ENCODE data around the gene CDC42EP1. TPM values are rescaled to one million over a fixed set of nuclear protein-coding genes. Genes with fewer than 3 reads are reported as not detected.

CDC42EP1 gene
- polyA plus RNA-seq, 1 of the 3 experiments (the other 2 are of a cell fraction): 24.9 TPM

DNA sequence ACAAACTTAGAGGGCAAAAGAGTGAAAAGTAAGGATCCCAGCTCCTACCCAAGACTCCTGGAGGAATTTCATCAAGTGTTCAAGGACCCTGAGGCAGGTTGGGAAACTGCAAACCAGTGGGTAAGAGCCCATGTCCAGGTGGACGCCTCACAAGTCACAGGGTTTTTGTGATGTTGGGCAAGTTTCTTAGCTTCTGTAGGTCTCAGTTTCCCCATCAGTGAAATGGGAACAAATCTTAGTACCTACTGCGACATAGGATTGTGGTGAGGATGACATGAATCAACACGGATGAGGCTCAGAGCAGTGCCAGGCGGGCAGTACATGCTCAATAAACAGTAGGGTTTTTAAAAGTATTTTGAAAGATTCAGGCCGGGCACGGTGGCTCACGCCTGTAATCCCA lies 17.3 kb upstream of the CDC42EP1 start:
- H3K4me3 ChIP-seq (ENCODE audit: low read depth in 2 of 2, low read length in 1 of 2): no peak overlapping the region
- POLR2A ChIA-PET: no interaction called here
- H4K20me1 ChIP-seq (ENCODE audit: insufficient read depth): no peaks in the 10 kb centered on the region
- no peaks in the 10 kb centered on the region for H3K9me2 ChIP-seq
- H3K4me1 ChIP-seq (ENCODE audit: control insufficient read depth in 1 of 2, insufficient read depth in 2 of 2, low read depth in 1 of 2, low read length in 1 of 2): peaks cover 13 to 16% of the 10 kb centered on the region in 2 experiments; a peak in 3 of 4 replicates
- H3F3A ChIP-seq (replicated peaks; ENCODE audit: insufficient read depth): peaks cover 6% of the 10 kb centered on the region
- WGBS (ENCODE audit: low lambda C conversion rate): 93% methylated on average over 7 of the region's 7 CpGs
- TF ChIP-seq, protein P1, sequence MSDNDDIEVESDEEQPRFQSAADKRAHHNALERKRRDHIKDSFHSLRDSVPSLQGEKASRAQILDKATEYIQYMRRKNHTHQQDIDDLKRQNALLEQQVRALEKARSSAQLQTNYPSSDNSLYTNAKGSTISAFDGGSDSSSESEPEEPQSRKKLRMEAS (IDR thresholded peaks at IDR 0.05; ENCODE audit: low read depth): no peak
- TF ChIP-seq JUND (IDR thresholded peaks at IDR 0.05) (no peak), TEAD4 (IDR thresholded peaks at IDR 0.05; ENCODE audit: borderline replicate concordance, insufficient read depth) (no peak), RAD21 (IDR thresholded peaks at IDR 0.05; ENCODE audit: low read length) (no peak), MXI1 (IDR thresholded peaks at IDR 0.05; ENCODE audit: low read depth, low read length) (no peak), EZH2phosphoT487 (IDR thresholded peaks at IDR 0.05; ENCODE audit: borderline replicate concordance, low read depth) (no peak), RFX5 (IDR thresholded peaks at IDR 0.05; ENCODE audit: low read length) (no peak)
- H2AFZ ChIP-seq (ENCODE audit: low read depth): no peak overlapping the region
- no peak overlapping the region for H3K4me2 ChIP-seq
- H3K36me3 ChIP-seq (replicated peaks in 1 of 2; ENCODE audit: control insufficient read depth in 1 of 2, insufficient read depth in 2 of 2, low read length in 1 of 2): no peaks in the 10 kb centered on the region
- H3K27ac ChIP-seq (ENCODE audit: low read depth in 2 of 2, low read length in 1 of 2): no peak overlapping the region
- H3K79me2 ChIP-seq (ENCODE audit: insufficient read depth): no peaks in the 10 kb centered on the region
- CTCF ChIA-PET: interaction anchor here (1.1 to 16.4 kb wide), 4 partner anchors 23 to 154 kb away, joined by 3 to 647 read pairs (median 10); partner anchors contain the start of gene CDC42EP1
- H3K9ac ChIP-seq: no peak overlapping the region
- DNase-seq: peak; percentile 2
- H3K9me3 ChIP-seq: no peaks in the 10 kb centered on the region
- no peaks in the 10 kb centered on the region for H3K27me3 ChIP-seq (ENCODE audit: insufficient read depth)

DNA sequence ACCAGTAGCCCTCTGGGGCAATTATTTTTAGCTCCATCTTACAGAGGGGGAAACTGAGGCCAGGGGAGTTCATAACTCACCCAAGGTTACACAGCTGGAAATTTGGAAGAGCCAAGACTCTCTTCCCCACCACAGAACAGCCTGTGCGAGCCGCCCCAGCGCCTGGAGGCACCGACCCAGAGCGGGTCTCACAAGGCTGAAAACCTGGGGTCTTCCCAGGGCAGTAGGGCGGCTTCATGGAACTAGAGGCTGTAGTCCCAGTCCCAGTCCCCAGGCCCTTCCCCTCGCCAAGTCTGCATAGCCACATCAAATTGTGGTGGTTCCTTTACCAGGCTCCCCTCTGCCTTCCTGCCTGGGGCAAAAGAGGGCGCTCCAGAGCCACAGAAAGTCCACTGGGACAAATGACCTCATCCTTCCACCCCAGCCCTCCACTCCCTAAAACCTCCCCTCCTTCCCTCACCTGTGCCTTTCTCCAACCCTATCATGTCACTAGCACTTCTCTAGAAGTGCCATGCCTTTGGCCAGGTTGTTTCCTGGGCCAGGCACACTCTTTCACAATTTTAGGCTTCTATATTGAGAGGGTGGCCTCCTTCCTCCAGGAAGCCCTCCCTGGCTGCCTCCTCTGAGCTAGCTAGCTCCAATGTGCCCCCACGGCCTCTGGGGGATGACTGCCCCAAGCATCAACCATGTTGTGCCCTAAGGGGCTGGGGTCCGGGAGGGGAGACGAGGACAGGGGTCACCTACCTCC lies 15.2 kb upstream of the CDC42EP1 start:
- ChIA-PET POLR2A (no interaction called here), CTCF (interaction anchor here (0.7 to 16.4 kb wide), 7 partner anchors 21 to 228 kb away, joined by 3 to 647 read pairs (median 5); partner anchors contain the start of gene CDC42EP1)
- Histone ChIP-seq H2AFZ (ENCODE audit: low read depth) (no peak overlapping the region), H3K4me2 (no peak overlapping the region; the same call in 1 of the 2 replicates), H3K4me3 (ENCODE audit: low read depth in 2 of 2, low read length in 1 of 2) (no peak overlapping the region), H3K9me2 (no peaks in the 10 kb centered on the region), H3K36me3 (replicated peaks in 1 of 2; ENCODE audit: control insufficient read depth in 1 of 2, insufficient read depth in 2 of 2, low read length in 1 of 2) (no peaks in the 10 kb centered on the region), H3K27ac (ENCODE audit: low read depth in 2 of 2, low read length in 1 of 2) (no peak overlapping the region), H4K20me1 (ENCODE audit: insufficient read depth) (no peaks in the 10 kb centered on the region), H3K27me3 (ENCODE audit: insufficient read depth) (no peaks in the 10 kb centered on the region), H3K9ac (0 out of 2 replicates have a peak overlapping the region, but pooled peaks have one; percentile 21), H3F3A (replicated peaks; ENCODE audit: insufficient read depth) (peaks cover 6% of the 10 kb centered on the region), H3K4me1 (ENCODE audit: control insufficient read depth in 1 of 2, insufficient read depth in 2 of 2, low read depth in 1 of 2, low read length in 1 of 2) (peaks cover 9 to 16% of the 10 kb centered on the region in 2 experiments; a peak in 2 of 4 replicates), H3K9me3 (no peaks in the 10 kb centered on the region), H3K79me2 (ENCODE audit: insufficient read depth) (no peaks in the 10 kb centered on the region)
- WGBS (ENCODE audit: low lambda C conversion rate): 8% methylated on average over 2 of the region's 11 CpGs
- DNase-seq: peak; percentile 56
- TF ChIP-seq, protein P2, sequence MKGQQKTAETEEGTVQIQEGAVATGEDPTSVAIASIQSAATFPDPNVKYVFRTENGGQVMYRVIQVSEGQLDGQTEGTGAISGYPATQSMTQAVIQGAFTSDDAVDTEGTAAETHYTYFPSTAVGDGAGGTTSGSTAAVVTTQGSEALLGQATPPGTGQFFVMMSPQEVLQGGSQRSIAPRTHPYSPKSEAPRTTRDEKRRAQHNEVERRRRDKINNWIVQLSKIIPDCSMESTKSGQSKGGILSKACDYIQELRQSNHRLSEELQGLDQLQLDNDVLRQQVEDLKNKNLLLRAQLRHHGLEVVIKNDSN (IDR thresholded peaks at IDR 0.05; ENCODE audit: borderline replicate concordance, low read depth): no peak
- peak; percentile 55 for TF ChIP-seq RAD21 (IDR thresholded peaks at IDR 0.05; ENCODE audit: low read length)
- no peak for TF ChIP-seq NFIC (IDR thresholded peaks at IDR 0.05; ENCODE audit: borderline replicate concordance)
- TF ChIP-seq MEF2A (IDR thresholded peaks at IDR 0.05; ENCODE audit: borderline replicate concordance, low read depth): no peak
- no peak for TF ChIP-seq RCOR1 (IDR thresholded peaks at IDR 0.05; ENCODE audit: low read length)
- no peak for TF ChIP-seq FOSL2 (IDR thresholded peaks at IDR 0.05; ENCODE audit: borderline replicate concordance, low read depth)
- TF ChIP-seq, protein P3, sequence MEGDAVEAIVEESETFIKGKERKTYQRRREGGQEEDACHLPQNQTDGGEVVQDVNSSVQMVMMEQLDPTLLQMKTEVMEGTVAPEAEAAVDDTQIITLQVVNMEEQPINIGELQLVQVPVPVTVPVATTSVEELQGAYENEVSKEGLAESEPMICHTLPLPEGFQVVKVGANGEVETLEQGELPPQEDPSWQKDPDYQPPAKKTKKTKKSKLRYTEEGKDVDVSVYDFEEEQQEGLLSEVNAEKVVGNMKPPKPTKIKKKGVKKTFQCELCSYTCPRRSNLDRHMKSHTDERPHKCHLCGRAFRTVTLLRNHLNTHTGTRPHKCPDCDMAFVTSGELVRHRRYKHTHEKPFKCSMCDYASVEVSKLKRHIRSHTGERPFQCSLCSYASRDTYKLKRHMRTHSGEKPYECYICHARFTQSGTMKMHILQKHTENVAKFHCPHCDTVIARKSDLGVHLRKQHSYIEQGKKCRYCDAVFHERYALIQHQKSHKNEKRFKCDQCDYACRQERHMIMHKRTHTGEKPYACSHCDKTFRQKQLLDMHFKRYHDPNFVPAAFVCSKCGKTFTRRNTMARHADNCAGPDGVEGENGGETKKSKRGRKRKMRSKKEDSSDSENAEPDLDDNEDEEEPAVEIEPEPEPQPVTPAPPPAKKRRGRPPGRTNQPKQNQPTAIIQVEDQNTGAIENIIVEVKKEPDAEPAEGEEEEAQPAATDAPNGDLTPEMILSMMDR (IDR thresholded peaks at IDR 0.05): peak; percentile 67
- peak; percentile 43 for TF ChIP-seq SMC3 (IDR thresholded peaks at IDR 0.05; ENCODE audit: low read depth, low read length)
- TF ChIP-seq CHD2 (IDR thresholded peaks at IDR 0.05; ENCODE audit: low read length, partially characterized antibody): no peak
- TF ChIP-seq RXRA (IDR thresholded peaks at IDR 0.05; ENCODE audit: borderline replicate concordance, low read depth): no peak
- TF ChIP-seq REST (IDR thresholded peaks at IDR 0.05; ENCODE audit: low read depth, low read length): no peak
- TF ChIP-seq GABPA (IDR thresholded peaks at IDR 0.05; ENCODE audit: low read depth): no peak
- TF ChIP-seq EP300 (IDR thresholded peaks at IDR 0.05; ENCODE audit: borderline replicate concordance in 1 of 2, low read depth in 1 of 2, low read length in 1 of 2): no peak

Data from SK-N-SH (cell line).